PC-9 (cell line): ENCODE data around the gene NFATC4.

Source experiments
- EZH2 ChIP-seq: fragments of 200-600 bp; sonication (generic); IDR thresholded peaks from 2 replicates; pipeline ENCODE4 v1.8.0; 2017; ENCODE audit warnings: antibody characterized with exemption, low read depth
- TF ChIP-seq, protein P1 (sequence below): fragments of 200-600 bp; sonication (generic); conservative IDR thresholded peaks from 2 replicates; pipeline ENCODE4 v1.6.1; 2017; ENCODE audit warnings: mixed run types, antibody characterized with exemption, mild to moderate bottlenecking, moderate library complexity

DNA sequence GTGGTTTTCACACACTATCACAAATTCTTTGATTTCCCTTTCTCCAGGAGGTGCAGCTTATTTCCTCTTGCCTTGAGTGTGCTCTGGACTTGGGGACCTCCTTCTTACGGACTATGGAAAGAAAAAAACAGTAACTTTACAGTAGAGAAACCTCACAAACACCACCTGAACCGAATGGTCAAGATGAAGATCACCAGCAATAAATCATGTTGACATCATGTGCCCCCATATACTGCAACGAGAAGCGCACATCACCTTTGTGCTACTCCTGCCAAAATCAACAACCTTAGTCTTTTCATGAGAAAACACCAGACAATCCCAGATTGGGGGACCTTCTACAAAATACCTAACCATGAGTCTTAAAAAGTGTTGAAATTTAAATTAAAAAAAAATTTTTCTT, 17.5 kb downstream of the NFATC4 start:
- TF ChIP-seq, protein P1, sequence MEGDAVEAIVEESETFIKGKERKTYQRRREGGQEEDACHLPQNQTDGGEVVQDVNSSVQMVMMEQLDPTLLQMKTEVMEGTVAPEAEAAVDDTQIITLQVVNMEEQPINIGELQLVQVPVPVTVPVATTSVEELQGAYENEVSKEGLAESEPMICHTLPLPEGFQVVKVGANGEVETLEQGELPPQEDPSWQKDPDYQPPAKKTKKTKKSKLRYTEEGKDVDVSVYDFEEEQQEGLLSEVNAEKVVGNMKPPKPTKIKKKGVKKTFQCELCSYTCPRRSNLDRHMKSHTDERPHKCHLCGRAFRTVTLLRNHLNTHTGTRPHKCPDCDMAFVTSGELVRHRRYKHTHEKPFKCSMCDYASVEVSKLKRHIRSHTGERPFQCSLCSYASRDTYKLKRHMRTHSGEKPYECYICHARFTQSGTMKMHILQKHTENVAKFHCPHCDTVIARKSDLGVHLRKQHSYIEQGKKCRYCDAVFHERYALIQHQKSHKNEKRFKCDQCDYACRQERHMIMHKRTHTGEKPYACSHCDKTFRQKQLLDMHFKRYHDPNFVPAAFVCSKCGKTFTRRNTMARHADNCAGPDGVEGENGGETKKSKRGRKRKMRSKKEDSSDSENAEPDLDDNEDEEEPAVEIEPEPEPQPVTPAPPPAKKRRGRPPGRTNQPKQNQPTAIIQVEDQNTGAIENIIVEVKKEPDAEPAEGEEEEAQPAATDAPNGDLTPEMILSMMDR, result no peak
- no peak for TF ChIP-seq EZH2
